ENCODE results near the gene ST3GAL3. TPM values are rescaled to one million over a fixed set of nuclear protein-coding genes. Genes with fewer than 3 reads are reported as not detected.
A peak's percentile ranks its signal among the peaks of the same experiment; 100 is the strongest.
"Not testable (repeated sequence)": the region's sequence is repeated elsewhere in the genome, so short reads cannot be mapped to it uniquely, and the experiment has no call there.

The ST3GAL3 gene
- total and polyA plus RNA-seq, 2 donors (not counting 1 experiment from before 2014, with no cell fraction given): 13.7 to 16.3 TPM

- no peak overlapping the region for H2AFZ ChIP-seq (ENCODE audit: low read length)
- no peak for TF ChIP-seq CTCF (conservative IDR thresholded peaks at IDR 0.05 in 1 of 2, IDR thresholded peaks at IDR 0.05 in 1 of 2; ENCODE audit: low read depth in 1 of 2, low read length in 2 of 2)
- no peak for TF ChIP-seq EZH2 (IDR thresholded peaks at IDR 0.05; ENCODE audit: low read length, missing control alignments)
- H3K9me3 ChIP-seq (ENCODE audit: control insufficient read depth, insufficient read depth, low read depth, low read length): no peaks in the 10 kb centered on the region
- H3K4me3 ChIP-seq (replicated peaks in 1 of 4; ENCODE audit: control extremely low read depth in 1 of 4, insufficient read depth in 1 of 4, low read depth in 3 of 4, low read length in 4 of 4): no peak overlapping the region
- no peaks in the 10 kb centered on the region for H3K36me3 ChIP-seq (ENCODE audit: control insufficient read depth, insufficient read depth, low read length)
- no peak overlapping the region for H3K9ac ChIP-seq (ENCODE audit: insufficient read depth, low read length)
- peak overlapping the region; percentile 50 for H3K27ac ChIP-seq (ENCODE audit: insufficient read depth, low read length)
- peaks cover 15% of the 10 kb centered on the region for H3K79me2 ChIP-seq (ENCODE audit: control insufficient read depth, insufficient read depth, low read length)
- H3K4me2 ChIP-seq (ENCODE audit: extremely low read depth, insufficient read depth, low read length): no peak overlapping the region
- peak in 1 of 2 donors; percentile 34 for DNase-seq (ENCODE audit: low read depth in 2 of 2)
- peaks cover 11% of the 10 kb centered on the region for H3K4me1 ChIP-seq (ENCODE audit: control insufficient read depth, extremely low read depth, insufficient read depth, low read length)
- no peaks in the 10 kb centered on the region for H3K27me3 ChIP-seq (ENCODE audit: control insufficient read depth, insufficient read depth, low read length)
- H4K20me1 ChIP-seq (ENCODE audit: control insufficient read depth, extremely low read depth, insufficient read depth, low read length): no peaks in the 10 kb centered on the region
Measured at GRCh38 chr1:43719063-43719462, 11.7 kb downstream of the ST3GAL3 start.

GRCh38 chr1:43719670-43720419 lies 12.5 kb downstream of the ST3GAL3 start:
- H3K79me2 ChIP-seq (ENCODE audit: control insufficient read depth, insufficient read depth, low read length): peaks cover 12% of the 10 kb centered on the region
- not testable (repeated sequence) for H3K9me3 ChIP-seq (ENCODE audit: control insufficient read depth, insufficient read depth, low read depth, low read length); H3K27me3 ChIP-seq (ENCODE audit: control insufficient read depth, insufficient read depth, low read length); H3K9ac ChIP-seq (ENCODE audit: insufficient read depth, low read length); H2AFZ ChIP-seq (ENCODE audit: low read length); H3K36me3 ChIP-seq (ENCODE audit: control insufficient read depth, insufficient read depth, low read length); H4K20me1 ChIP-seq (ENCODE audit: control insufficient read depth, extremely low read depth, insufficient read depth, low read length); H3K4me3 ChIP-seq (replicated peaks in 1 of 4; ENCODE audit: control extremely low read depth in 1 of 4, insufficient read depth in 1 of 4, low read depth in 3 of 4, low read length in 4 of 4)
- peak overlapping the region; percentile 51 for H3K27ac ChIP-seq (ENCODE audit: insufficient read depth, low read length)
- peak; percentile 67 to 77 for DNase-seq (ENCODE audit: low read depth in 2 of 2)
- peaks cover 11% of the 10 kb centered on the region for H3K4me1 ChIP-seq (ENCODE audit: control insufficient read depth, extremely low read depth, insufficient read depth, low read length)
- H3K4me2 ChIP-seq (ENCODE audit: extremely low read depth, insufficient read depth, low read length): peak overlapping the region; percentile 25

- Histone ChIP-seq H3K36me3 (ENCODE audit: control insufficient read depth, insufficient read depth, low read length) (no peaks in the 10 kb centered on the region), H3K27ac (ENCODE audit: insufficient read depth, low read length) (no peak overlapping the region), H3K9ac (ENCODE audit: insufficient read depth, low read length) (no peak overlapping the region), H3K79me2 (ENCODE audit: control insufficient read depth, insufficient read depth, low read length) (peaks cover 4% of the 10 kb centered on the region), H3K9me3 (ENCODE audit: control insufficient read depth, insufficient read depth, low read depth, low read length) (no peaks in the 10 kb centered on the region), H2AFZ (ENCODE audit: low read length) (no peak overlapping the region), H3K4me1 (ENCODE audit: control insufficient read depth, extremely low read depth, insufficient read depth, low read length) (peaks cover 4% of the 10 kb centered on the region), H3K27me3 (ENCODE audit: control insufficient read depth, insufficient read depth, low read length) (no peaks in the 10 kb centered on the region), H4K20me1 (ENCODE audit: control insufficient read depth, extremely low read depth, insufficient read depth, low read length) (no peaks in the 10 kb centered on the region), H3K4me3 (replicated peaks in 1 of 4; ENCODE audit: control extremely low read depth in 1 of 4, insufficient read depth in 1 of 4, low read depth in 3 of 4, low read length in 4 of 4) (no peak overlapping the region), H3K4me2 (ENCODE audit: extremely low read depth, insufficient read depth, low read length) (no peak overlapping the region)
- no peak for DNase-seq (ENCODE audit: low read depth in 2 of 2)
- no peak for TF ChIP-seq EZH2 (IDR thresholded peaks at IDR 0.05; ENCODE audit: low read length, missing control alignments)
- no peak for TF ChIP-seq CTCF (conservative IDR thresholded peaks at IDR 0.05 in 1 of 2, IDR thresholded peaks at IDR 0.05 in 1 of 2; ENCODE audit: low read depth in 1 of 2, low read length in 2 of 2)
Measured at GRCh38 chr1:43722810-43723209, 15.5 kb downstream of the ST3GAL3 start.
